Ishikawa (cell line): ENCODE results near the gene PPP1R13B.

Experiments
- CEBPB ChIP-seq: IDR thresholded peaks from 2 replicates; pipeline ENCODE4 v1.6.1; 2012
- CREB1 ChIP-seq: IDR thresholded peaks from 2 replicates; pipeline ENCODE4 v1.6.1; 2012; ENCODE audit warnings: low read depth
- EGR1 ChIP-seq: IDR thresholded peaks from 2 replicates; pipeline ENCODE4 v1.6.1; 2012
- EP300 ChIP-seq: IDR thresholded peaks from 2 replicates; pipeline ENCODE4 v1.6.1; 2012; ENCODE audit warnings: borderline replicate concordance
- FOXM1 ChIP-seq: IDR thresholded peaks from 2 replicates; pipeline ENCODE4 v1.6.1; 2012; ENCODE audit warnings: low read depth, borderline replicate concordance
- NFIC ChIP-seq: IDR thresholded peaks from 2 replicates; pipeline ENCODE4 v1.6.1; 2012
- RAD21 ChIP-seq: IDR thresholded peaks from 2 replicates; pipeline ENCODE4 v1.6.1; 2012; ENCODE audit warnings: low read depth
- REST ChIP-seq: IDR thresholded peaks from 2 replicates; pipeline ENCODE4 v1.6.1; 2012; ENCODE audit warnings: low read depth, mild to moderate bottlenecking
- TEAD4 ChIP-seq: IDR thresholded peaks from 2 replicates; pipeline ENCODE4 v1.6.1; 2012
- USF1 ChIP-seq: IDR thresholded peaks from 2 replicates; pipeline ENCODE4 v1.6.1; 2012
- YY1 ChIP-seq: IDR thresholded peaks from 2 replicates; pipeline ENCODE4 v1.6.1; 2012; ENCODE audit warnings: low read depth
- ZBTB7A ChIP-seq: IDR thresholded peaks from 2 replicates; pipeline ENCODE4 v1.6.1; 2012; ENCODE audit warnings: low read depth
- TF ChIP-seq, protein P1 (sequence below): IDR thresholded peaks from 2 replicates; pipeline ENCODE4 v1.6.1; 2012

DNA sequence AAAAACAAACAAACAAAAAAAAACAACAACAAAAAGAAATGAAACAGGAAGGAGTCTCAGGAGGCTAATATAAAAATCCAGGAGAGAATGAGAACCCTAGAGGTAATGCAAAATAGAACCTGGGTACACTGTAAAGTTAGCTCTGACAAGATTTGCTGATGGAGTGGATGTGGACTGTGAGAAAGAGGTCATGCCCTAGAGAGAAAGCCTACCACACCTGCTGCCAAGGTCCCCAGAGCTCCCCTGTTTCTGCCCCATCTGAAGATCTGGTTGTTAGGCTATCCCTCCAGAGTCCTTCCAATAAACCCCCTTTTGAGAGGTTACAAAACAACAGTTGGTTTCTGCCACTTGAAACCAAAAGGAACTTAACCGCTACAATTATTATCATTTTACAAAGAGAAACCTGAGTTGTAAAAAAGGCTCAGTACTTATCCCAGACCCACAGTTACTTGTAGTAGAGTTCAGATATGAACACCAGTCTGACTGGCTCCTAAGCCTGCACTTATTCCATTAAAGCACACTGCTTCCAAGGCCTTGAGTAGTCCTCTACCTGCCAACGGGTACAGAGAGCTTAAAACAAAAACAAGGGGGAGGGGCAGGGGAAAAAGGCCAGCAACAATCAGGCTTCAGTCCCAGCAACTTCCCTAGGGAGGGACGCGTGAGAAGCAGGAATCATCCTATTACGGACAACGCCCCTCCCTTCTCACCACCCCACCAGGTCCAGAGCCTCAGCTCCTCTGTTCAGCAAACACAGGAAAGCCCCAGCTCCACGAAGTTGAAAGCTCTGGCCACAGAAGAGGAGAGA, 27.7 kb downstream of the PPP1R13B start:
- no peak for TF ChIP-seq EGR1
- TF ChIP-seq EP300 = no peak
- no peak for TF ChIP-seq CEBPB
- TF ChIP-seq TEAD4 = no peak
- no peak for TF ChIP-seq ZBTB7A
- TF ChIP-seq REST = no peak
- TF ChIP-seq FOXM1 = no peak
- no peak for TF ChIP-seq CREB1
- no peak for TF ChIP-seq YY1
- no peak for TF ChIP-seq USF1
- TF ChIP-seq, protein P1, sequence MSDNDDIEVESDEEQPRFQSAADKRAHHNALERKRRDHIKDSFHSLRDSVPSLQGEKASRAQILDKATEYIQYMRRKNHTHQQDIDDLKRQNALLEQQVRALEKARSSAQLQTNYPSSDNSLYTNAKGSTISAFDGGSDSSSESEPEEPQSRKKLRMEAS = no peak
- no peak for TF ChIP-seq RAD21
- no peak for TF ChIP-seq NFIC
